ENCODE data around the gene FAM229A. TPM values are rescaled to one million over a fixed set of nuclear protein-coding genes. Genes with fewer than 3 reads are reported as not detected.
A peak's percentile ranks its signal among the peaks of the same experiment; 100 is the strongest.
"Not testable (repeated sequence)": the region's sequence is repeated elsewhere in the genome, so short reads cannot be mapped to it uniquely, and the experiment has no call there.

FAM229A gene, protein sequence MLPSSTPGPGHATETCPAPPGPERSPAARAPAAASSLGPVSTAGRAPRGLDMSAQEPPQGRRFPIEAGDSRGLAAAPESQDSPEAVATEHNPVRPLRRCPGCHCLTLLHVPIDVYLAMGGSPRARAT
- 12.0 TPM for total RNA-seq

DNA sequence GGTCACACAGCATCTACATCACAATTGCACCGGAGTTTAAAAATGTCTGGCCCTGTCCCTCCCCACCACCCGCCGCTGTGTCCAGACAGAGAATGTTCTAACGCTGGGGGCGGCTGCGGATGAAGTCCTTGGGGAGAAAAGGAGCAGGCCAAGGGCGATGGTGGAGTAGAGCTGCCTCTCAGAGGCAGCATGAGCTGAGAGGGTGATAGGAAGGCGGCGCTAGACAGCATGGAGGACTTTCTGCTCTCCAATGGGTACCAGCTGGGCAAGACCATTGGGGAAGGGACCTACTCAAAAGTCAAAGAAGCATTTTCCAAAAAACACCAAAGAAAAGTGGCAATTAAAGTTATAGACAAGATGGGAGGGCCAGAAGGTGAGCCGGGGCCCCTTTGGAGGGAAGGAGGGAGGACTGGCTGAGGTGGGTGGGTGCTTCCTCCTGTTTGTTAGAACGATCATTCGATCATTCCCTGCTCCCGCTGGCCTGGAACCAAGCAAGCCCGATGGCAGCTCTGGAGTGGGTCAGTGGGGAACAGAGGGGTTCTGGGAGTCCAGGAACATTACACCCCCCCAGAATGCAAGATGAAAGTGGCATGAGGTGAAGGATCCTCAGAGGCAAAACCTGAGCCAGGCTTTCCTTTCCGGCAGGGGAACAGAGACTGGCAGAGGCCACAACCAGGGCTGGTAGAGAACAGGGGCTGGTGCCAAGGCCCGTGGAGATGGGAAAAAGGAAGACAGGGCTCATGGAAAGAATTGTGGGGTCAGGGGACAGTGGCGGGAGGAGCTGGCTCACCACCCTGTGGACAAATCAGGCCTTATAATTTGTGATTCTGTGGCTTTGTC is at the start of gene FAM229A, which contains the start of gene TSSK3:
Gene FAM229A (minus strand): TSS at position 12 of the 840 bp plus-strand sequence. CDS start 394 bp downstream, outside the sequence.
Gene TSSK3 (plus strand): TSS at position 66 of the 840 bp plus-strand sequence. CDS start 163 bp downstream, at position 229.
- intact Hi-C loops (cut with DNase I), result no loop called here
- DNase-seq (ENCODE audit: low spot score) (no peak), ATAC-seq (peak; percentile 35)

DNA sequence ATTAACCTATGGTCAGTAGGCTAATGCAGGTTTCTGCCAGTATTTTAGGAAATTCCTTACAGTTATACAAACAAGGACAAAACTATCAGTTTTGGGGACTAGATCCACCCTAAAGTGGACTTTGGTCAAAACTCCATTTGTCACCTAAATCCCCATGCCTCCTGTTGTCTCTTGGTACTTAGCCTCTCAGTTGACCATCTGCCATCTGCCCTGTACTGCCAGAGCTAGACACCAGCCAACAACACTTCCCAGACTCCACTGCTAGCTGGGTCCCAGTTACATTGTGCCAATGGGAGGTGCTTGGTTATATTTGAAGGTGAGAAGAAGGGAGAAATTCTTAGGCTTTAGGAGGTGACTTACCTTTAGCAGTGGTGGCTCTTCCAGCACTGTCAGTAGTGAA is 49.0 kb upstream of the FAM229A start:
- ATAC-seq (no peak), DNase-seq (ENCODE audit: low spot score) (no peak)
- intact Hi-C loops (cut with DNase I), result no loop called here

DNA sequence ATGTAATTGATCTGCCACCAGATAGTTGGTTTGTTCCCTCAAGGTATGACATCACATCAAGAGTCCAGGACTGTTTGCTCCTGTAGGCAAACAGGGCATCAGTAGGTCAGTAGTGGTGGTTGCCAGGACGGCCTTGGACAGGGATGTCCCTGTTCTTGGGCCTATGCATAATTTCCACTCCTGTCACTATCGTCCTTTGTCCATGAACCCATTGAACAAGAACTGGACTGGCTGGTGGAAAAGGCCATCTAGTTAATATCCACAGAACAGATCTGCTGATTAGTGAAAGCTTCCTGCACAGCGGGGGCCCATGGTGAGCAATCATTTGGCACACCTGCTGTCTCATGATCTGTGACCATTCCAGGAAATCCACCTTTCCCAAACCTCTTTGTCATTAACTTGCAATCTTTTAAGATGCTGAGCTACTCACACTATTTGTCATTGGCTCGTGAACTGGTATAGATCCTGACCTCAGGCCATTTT is 44.4 kb upstream of the FAM229A start:
- intact Hi-C loops (cut with DNase I), result no loop called here
- no peak for ATAC-seq
- no peak for DNase-seq (ENCODE audit: low spot score)

DNA sequence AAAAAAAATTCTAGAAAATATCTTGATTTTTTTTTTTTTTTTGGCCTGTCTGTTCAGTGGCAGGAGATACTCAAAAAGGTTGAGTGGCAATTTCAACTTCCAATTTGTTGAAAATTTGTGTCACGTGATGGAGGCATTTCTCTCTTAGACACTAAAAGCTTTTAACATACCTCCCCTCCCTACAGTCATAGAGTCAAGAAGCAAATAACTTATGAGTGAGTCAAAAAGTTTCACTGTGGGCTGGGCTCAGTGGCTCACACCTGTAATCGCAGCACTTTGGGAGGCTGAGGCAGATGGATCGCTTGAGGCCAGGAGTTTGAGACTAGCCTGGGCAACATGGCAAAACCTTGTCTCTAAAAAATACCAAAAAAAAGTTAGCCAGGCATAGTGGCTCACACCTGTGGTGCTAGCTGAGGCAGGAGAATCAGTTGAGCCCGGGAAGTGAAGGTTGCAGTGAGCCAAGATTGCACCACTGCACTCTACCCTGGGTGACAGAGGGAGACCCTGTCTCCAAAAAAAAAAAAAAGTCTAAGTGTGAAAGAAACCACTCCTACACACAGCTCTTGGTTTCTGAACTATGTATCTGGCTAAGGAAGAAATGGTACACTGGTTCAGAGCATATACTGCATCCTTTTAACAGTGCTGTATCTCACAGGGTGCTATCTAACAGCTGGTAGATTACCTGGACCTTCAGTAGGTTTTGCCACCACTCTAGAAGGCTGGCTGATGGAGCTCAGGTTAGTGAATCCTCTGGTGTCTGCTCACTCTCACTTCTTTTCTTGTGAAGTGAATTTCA is 43.6 kb upstream of the FAM229A start:
- intact Hi-C loops (cut with DNase I), result no loop called here
- ATAC-seq (no peak), DNase-seq (ENCODE audit: low spot score) (no peak)

DNA sequence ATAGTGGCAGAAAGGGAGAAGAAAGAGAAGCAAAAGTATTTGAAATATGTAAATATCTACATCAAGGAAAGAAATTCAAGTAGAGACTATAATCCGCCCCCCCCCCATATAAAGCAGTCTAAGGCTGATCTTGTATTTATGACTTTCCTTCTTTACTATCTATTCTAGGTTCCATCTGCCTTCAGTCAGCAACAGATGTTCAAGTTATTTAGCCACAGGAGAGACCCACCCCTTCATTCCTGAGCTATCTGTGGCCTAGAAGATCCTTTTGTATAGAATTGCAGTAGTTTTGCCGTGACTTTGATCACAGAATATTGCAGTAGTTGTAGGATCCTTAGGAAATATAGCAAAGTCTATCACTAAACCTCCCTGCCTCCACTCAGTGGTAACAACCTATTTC is 42.7 kb upstream of the FAM229A start:
- ATAC-seq (no peak), DNase-seq (ENCODE audit: low spot score) (no peak)
- intact Hi-C loops (cut with DNase I), result no loop called here

DNA sequence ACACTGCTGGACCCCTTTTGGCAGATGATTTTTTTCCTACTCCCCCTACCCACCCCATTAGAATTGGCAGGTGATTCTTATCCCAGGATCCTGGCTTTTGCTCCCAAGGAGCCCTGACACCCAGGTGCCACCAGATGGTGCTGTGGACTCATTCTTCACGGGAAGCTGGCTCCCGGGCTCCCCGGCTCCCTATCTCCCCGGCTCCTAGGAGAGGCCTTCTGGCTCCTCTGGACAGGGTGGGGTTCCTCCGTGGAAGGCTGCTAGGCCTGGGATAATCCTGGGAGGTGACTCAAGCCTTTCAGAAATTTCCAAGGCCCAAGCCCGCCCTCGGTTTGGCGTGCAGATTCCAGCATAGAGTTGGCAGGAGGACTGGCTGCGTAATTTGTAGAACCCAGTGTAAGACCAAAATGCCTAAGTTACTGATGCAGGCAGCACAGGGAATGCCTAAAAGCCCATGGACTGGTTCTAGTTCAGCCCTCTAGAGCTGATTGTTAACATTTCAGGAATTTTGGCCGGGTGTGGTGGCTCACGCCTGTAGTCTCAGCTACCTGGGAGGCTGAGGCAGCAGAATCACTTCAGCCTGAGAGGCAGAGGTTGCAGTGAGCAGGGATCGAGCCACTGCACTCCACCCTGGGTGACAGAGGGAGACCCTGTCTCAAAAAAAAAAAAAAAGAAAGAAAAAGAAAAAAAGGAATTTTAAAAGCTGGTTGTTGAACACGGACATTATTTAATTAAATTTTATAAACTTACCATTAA is 38.8 kb upstream of the FAM229A start:
- peak; percentile 97 for ATAC-seq
- DNase-seq (ENCODE audit: low spot score), result peak; percentile 92
- intact Hi-C loops (cut with DNase I), result no loop called here

DNA sequence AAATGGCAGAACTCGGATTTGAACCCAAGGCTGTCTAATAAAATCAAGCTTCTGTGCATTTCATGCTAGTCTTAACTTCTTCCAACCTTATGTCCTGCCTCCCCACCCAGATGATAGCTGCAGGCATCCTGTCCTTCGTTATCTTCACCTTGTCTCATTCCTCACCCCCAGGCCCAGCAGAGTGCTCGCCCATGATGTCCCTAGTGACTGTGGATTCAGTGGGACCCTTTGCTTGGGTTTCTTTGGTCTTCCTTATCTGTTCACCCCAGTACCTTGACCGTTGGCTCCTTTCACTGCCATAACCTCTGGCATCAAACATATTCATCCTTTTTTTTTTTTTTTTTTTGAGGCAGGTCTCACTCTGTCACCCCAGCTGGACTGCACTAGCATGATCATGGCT is 37.6 kb upstream of the FAM229A start:
- ATAC-seq, result no peak
- no peak for DNase-seq (ENCODE audit: low spot score)
- intact Hi-C loops (cut with DNase I), result no loop called here

DNA sequence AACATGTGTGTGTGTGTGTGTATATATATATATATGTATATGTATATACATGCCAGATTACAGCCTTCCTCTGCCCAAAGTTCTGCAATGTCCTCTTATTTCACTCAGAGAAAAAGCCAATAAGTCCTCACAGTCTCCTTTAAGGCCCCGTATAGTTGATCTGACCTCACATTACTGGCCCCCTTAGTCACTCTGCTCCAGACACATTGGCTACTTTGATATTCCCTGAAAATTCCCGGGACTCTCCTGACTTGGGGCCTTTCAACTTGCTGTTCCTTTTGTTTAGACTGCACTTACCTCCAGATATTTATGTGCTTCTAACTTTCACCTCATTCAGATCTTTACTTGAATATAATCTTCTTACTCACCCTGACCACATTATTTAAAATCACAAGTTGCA is 36.1 kb upstream of the FAM229A start:
- no peak for ATAC-seq
- DNase-seq (ENCODE audit: low spot score), result no peak
- intact Hi-C loops (cut with DNase I), result no loop called here

DNA sequence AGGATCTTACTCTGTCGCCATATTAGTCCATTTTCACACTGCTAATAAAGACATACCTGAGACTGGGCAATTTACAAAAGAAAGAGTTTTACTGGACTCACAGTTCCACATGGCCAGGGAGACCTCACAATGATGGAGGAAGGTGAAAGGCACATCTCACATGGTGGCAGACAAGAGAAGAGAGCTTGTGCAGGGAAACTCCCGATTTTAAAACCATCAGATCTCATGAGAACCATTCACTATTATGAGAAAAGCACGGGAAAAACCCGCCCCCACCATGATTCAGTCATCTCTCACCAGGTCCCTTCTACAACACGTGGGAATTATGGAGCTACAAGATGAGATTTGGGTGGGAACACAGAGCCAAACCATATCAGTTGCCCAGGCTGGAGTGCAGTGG is 34.2 kb upstream of the FAM229A start:
- DNase-seq (ENCODE audit: low spot score); intact Hi-C loops (cut with DNase I); ATAC-seq: not testable (repeated sequence)

DNA sequence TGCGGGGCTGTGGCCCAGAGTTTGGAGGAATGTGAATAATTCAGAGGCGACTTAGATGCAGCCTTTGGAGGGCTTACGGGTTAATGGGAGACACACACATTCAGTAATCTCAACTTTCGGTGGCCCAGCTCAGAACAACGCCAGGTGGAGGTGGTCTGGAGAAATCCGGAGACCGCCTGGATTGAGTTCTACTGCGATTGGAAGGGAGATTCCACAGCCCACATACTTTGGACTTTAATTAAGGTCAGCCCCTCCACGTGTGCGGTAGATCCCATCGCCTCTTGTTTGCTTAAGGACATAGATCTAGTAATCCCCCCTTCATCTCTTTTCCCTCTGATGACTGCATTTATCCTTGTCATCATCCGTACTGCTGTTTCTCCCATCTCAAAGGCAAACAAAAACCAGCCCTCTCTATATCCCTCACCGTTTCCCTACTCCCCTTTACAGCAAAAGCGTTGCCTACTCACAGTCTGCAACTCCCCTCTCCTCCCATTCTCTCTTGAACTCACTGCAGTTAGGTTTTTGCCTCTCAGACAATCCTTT is 32.7 kb upstream of the FAM229A start:
- intact Hi-C loops (cut with DNase I), result no loop called here
- ATAC-seq (peak; percentile 17), DNase-seq (ENCODE audit: low spot score) (no peak)

DNA sequence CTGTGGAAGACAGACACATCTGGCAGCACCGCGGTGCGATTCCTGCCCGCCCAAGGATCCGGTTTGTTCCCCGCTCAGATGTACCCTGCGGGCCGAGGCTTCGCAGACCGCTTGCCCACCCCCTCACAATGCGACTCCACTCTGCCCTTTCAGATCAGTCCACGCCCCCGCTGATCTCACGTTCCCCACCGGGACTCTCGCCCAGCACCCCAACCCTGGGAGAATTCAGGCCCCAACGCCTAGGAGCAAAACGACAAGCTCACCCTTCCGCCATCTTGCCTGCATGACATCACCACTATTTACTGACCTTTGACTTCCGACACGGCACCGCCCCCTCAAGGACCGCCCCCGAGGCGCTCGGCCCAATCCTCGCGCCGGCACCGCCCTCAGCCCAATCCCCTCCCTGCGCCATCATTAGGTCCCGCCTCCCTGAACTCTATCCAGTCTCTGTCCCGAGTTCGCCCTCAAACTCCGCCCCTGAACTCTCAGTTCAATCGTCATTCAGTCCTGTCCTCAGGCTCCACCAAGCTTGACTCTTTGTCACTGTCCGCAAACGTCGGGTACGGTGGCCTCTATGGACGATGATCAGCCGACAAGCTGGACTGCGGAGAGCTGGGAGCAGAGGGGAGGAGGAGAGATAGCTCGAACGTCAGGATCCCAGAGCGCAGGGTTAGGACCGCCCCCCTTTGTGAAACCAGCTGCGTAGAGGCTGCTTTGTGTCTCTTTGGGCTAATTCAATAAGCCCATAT is 32.0 kb upstream of the FAM229A start, which contains the start of gene BSDC1:
Gene BSDC1 (minus strand): TSS at position 301 of the 749 bp plus-strand sequence. CDS start 27 bp downstream, at position 274.
- intact Hi-C loops (cut with DNase I), result no loop called here
- peak; percentile 99 for DNase-seq (ENCODE audit: low spot score)
- ATAC-seq, result peak; percentile 99

DNA sequence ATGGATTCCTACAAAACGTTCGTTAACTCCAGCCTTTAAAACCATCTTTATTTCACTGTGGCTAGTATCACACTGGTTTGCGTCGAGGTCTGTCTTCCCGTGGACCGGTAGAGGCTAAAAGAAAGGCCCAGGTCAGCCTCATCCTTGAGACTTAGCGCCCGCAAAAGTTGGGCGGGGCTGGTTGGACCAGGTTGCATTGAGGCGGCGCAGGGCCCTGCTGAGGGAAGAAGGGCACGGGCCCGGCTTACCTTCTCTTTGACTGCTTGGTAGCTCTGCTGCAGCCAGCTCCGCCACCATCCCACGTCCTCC is 31.5 kb upstream of the FAM229A start:
- ATAC-seq (peak; percentile 55), DNase-seq (ENCODE audit: low spot score) (no peak)
- intact Hi-C loops (cut with DNase I), result no loop called here

DNA sequence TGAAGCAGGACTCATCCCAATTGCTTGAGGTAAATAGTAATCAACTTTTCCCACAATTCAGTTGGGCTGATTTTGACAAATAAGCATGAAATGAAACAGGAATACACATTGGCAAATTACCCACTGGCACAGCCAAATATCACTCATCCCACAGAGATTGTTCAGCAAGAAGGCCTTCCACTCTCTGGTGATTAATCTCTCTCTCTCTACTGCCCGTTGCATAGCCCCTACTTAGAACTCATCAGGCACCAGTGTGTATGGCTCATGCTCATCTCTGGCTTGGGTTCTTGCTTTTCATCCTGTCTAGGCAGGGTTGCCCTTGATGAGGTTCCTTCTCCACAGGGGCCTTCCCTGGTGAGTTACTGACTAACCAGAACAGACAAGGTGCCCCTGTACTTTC is 30.9 kb upstream of the FAM229A start:
- intact Hi-C loops (cut with DNase I), result no loop called here
- DNase-seq (ENCODE audit: low spot score) (no peak), ATAC-seq (no peak)

DNA sequence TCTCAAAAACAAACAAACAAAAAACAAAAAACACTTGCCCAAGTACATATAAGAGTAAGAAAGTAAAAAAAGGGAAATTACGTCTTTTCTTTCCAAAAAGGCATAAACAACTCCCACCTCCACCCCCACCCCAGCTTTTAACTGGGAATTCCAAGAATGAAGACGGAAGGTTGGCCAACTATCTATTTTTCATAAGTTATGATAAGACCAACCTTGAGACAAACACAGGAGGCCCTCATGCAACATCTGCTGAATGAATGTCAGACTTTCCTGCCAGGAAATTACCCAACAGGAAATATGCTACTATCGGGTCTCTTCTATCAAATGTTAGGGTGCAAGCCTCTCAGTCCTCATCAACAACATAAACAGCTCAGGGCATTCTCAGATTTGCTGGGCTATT is 30.0 kb upstream of the FAM229A start:
- no peak for DNase-seq (ENCODE audit: low spot score)
- ATAC-seq, result no peak
- intact Hi-C loops (cut with DNase I), result no loop called here

DNA sequence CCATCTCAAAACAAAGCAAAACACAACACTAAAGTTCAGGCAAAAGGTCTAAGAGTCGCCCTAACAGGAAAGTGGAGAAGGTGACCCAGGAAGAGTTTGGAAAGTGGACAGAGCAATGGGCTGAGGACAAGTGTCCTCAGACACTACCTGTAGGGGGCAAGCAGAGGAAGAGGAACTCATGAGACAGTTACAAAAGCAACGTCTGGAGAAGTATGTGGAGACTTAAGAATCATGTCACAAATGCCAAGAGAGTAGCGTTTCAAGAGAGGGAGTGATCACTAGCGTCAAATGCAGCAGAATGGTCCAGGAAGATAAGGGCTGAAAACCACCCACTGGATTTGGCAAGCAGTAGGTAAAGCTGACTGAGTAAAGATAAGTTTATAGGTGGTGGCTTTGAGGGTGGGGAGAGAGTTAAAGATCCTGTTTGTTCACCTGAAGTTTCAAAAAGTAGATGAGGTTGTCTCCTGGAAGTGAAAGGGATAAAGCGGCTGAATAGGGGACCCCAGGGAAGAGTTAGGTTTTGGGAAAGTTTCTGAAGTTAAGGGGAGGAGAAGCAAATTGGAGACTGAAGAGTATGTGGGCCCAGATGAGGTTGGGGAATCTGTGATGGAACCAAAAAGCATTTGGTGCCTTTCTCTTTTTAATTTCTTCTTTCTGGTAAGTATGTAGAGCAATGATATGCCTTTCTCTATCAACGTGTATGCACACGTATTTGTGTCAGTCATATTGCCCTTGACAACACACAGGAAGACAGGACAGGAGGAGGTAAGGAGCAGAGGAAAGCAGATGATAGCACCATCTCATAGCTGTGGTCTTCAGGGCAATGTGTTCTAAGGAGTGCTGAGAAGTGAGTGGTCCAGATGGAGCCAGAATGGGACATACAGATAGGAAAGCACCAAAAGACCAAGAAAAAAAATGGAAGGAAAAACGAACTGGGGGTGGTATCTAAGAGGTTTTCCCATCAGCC is 28.9 kb upstream of the FAM229A start:
- no peak for DNase-seq (ENCODE audit: low spot score)
- intact Hi-C loops (cut with DNase I), result no loop called here
- no peak for ATAC-seq

DNA sequence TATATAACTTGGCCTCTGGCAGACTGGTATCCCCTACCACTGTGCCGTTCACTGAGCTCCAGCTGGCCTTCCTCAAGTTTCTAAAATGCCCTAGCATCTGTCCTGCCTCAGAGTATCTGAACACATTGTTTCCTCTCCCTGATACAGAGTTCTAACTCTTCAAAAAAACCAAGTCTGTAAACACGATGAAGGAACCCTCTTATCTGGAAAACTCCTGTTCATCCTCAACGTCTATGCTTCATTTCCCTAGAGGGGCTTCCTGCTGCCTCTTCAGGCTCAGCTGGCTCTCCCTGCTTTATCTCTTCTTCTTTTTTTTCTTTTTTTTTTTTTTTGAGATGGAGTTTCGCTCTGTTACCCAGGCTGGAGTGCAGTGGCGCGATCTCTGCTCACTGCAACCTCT is 26.4 kb upstream of the FAM229A start:
- DNase-seq (ENCODE audit: low spot score) (no peak), ATAC-seq (no peak)
- intact Hi-C loops (cut with DNase I), result no loop called here

Measured in sciatic nerve (tissue), 2 donors.